Iris pigment epithelial cell (primary cell): Measurements from ENCODE around the gene NTSR2.
"Not testable (repeated sequence)": the region's sequence is repeated elsewhere in the genome, so short reads cannot be mapped to it uniquely, and the experiment has no call there.

Source experiments
- DNase-seq: peaks from one replicate; pipeline ENCODE4 v3.0.0-alpha.2; 2011; ENCODE audit warnings: low read depth

Gene NTSR2

GRCh38 chr2:11679486-11680181 lies 9.6 kb upstream of the NTSR2 start:
- DNase-seq, result no peak

- no peak for DNase-seq
Measured at GRCh38 chr2:11679016-11679415, 9.0 kb upstream of the NTSR2 start.

GRCh38 chr2:11678306-11678960 lies 8.4 kb upstream of the NTSR2 start:
- no peak for DNase-seq

- DNase-seq, result no peak
Measured at GRCh38 chr2:11677136-11678055, 7.4 kb upstream of the NTSR2 start.

GRCh38 chr2:11676640-11677039 lies 6.6 kb upstream of the NTSR2 start:
- DNase-seq, result no peak

GRCh38 chr2:11675423-11676112 lies 5.6 kb upstream of the NTSR2 start:
- no peak for DNase-seq

DNA sequence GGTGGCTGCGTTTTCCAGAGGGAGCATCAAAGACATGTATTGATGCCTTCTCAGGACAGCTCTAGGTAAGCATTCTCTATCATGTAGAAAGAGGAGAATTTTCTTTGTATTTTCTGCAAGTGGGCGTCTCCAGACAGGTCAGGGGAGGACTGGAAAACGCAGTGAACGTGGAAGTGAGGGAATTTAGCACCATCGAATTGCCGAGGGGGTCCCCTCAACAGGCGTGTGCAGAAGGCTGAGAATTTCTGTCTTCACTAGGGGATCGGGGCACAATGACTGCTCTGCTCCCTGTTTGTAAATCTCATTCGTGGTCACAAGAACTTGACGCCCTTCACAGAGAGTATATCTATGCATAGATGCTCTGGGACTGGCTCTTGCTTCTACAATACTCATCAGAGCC lies 5.0 kb upstream of the NTSR2 start:
- DNase-seq, result no peak

DNA sequence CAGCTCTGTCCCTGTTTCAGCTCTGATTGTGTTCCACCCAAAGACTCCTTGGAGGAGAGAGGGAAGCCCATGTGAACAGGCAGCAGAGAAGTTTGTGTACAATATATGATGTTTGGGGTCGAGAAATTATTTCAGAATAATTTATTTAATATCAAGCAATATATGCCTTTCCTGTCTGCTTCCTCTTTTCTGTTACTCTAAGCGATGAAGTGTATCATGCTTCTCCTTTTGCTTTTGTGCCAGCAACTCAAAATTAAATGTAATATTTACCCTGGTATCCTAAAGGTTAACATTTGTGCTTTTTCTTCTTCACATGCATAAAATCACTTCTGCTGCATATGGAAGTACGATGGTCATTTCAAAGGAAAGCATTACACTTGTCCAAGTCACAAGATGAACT lies 2.4 kb upstream of the NTSR2 start:
- no peak for DNase-seq

DNA sequence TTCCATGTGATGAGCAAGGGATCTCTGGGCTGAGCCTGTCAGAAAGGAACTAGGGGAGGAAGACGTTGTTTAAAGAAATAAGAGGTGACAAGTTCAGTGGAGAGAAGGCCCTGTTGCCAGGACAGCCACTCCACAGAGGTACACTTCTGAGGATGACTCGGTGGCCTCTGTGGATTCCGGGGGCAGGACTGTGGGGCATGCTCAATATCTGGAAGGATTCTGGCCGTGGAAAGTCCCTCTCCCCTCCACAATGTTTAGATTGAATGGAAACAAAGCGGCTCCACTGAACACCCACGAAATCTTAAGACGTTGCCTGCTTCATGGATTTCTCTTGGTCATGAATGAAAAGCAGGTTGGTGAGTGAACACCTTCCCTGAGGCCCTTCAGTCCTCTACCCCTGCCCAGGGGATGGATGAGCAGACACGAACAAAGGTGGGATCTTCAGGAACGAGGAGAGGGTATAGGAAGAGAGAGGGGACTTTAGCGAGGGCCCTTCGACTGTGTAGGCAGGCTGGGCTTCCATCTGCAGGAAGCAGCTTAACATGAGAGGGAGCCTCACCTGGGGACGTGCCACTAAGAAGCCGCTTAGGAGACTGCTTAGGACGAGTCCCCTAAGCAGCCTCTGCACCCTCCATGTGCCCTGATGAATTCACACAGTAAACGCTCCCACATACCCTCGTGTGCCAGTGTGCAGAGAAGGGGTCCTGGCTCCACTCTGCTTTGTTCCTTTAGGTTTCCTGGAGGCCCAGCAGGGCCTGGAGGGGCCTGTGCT lies 1.9 kb downstream of the NTSR2 start:
- no peak for DNase-seq

DNA sequence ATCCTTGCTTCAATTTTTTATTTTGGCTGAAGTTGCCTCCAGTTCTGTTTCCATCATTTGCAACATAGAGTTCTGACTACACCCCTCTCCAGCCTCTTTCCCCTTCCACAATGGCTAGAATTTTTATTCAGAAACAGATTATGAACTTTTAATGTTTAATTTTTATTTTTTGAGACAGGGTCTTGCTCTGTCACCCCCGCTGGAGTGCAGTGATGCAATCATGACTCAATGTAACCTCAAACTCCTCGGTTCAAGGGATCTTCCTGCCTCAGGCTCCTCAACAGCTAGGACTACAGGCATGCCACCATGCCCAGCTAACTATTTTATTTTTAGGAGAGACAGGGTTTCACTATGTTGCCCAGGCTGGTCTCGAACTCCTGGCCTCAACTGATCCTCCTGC lies 2.8 kb downstream of the NTSR2 start:
- no peak for DNase-seq

DNA sequence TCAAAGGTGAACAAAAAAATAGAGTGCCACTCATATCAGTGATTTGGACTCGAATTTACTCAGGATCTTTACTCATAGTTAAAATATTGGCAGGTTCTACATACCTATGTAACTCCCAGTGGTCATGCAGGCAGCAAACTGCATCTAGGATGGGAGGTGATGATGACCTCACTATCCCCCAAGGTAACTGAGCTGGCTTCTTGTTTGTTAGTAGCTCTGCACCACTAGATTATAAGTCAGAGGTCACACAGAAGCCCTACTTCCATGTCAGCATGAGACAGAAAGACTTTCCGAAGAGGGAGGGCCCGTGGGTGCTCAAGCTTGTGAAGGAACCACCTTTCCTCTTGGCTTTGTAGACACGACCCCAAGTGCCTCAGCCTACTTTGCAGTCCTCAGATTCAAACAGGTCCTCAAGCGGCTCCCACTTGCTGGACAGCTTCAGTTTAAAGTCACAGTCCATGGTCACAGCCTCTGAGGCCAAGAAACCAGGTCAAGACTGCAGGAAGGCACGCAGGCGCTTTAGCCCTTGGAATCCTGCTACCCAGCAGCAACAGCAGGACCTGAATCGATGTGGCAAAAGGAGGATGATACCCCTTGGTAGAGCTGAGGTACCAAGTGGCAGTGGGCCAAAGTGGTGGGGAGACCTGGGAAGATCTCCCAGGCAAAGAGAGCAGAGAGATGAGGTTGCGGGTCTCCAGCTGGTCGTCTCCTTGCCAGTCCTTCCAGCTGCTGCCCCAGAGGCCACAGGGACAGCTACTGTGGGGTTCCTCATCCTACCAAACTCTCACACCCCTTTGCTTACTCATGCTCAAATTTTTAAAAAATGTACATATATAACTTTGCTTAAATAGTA lies 4.3 kb downstream of the NTSR2 start:
- no peak for DNase-seq

DNA sequence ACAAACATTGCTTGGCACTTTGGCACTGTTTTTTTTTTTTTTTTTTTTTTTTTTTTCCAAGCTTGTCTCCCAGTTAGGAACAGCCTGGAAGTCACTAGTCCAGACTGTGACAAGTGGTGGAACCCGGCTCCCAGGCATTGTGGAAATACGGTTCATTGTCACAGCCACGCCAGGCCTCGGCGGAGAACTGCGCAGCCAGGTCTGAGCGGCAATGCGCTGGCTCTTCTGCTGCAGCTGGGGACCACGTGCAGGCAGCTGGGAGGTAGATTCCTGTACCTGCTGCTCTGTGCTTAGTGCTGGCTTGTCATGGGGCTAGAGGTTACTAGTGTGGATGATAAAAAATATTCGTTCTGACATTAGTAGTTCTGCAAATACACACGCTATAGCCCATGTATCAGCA lies 5.0 kb downstream of the NTSR2 start:
- no peak for DNase-seq

GRCh38 chr2:11663427-11663826 lies 6.6 kb downstream of the NTSR2 start:
- peak; percentile 30 for DNase-seq

GRCh38 chr2:11662882-11663281 lies 7.1 kb downstream of the NTSR2 start:
- DNase-seq, result no peak

GRCh38 chr2:11661891-11662435 lies 8.0 kb downstream of the NTSR2 start:
- no peak for DNase-seq

- not testable (repeated sequence) for DNase-seq
Measured at GRCh38 chr2:11660396-11660795, 9.6 kb downstream of the NTSR2 start.

GRCh38 chr2:11659851-11660250 lies 10.1 kb downstream of the NTSR2 start:
- no peak for DNase-seq

- no peak for DNase-seq
Measured at GRCh38 chr2:11659115-11659475, 10.9 kb downstream of the NTSR2 start.

GRCh38 chr2:11658208-11659114 lies 11.5 kb downstream of the NTSR2 start:
- no peak for DNase-seq
